SU-DHL-6 (cell line): ENCODE data around the gene MYO5C.

ENCODE experiments used
- CTCF ChIP-seq: fragments of 200-600 bp; sonication (generic); IDR thresholded peaks from one replicate; pipeline ENCODE4 v1.5.1; 2017; ENCODE audit warnings: antibody characterized with exemption, mild to moderate bottlenecking, low read length, moderate library complexity; ENCODE audit not compliant: insufficient read depth, poor library complexity, severe bottlenecking
- EZH2phosphoT487 ChIP-seq: fragments of 200-600 bp; sonication (generic), shearing (Covaris generic); conservative IDR thresholded peaks from 2 replicates; pipeline ENCODE4 v1.6.1; 2018; ENCODE audit warnings: mild to moderate bottlenecking, antibody characterized with exemption, low read length, moderate library complexity, mixed read lengths

- TF ChIP-seq CTCF (no peak), EZH2phosphoT487 (no peak)
Observed at GRCh38 chr15:52291204-52291603, 4.4 kb downstream of the MYO5C start.
